NCI-H1930 (cell line): ENCODE measurements around the gene PLA1A.
A peak's percentile ranks its signal among the peaks of the same experiment; 100 is the strongest.
"Not testable (repeated sequence)": the region's sequence is repeated elsewhere in the genome, so short reads cannot be mapped to it uniquely, and the experiment has no call there.

Source experiments
- DNase-seq, 2 experiments: peaks; one replicate each; lab custom pipeline; 2025; lab: John Stamatoyannopoulos, UW

Gene PLA1A

GRCh38 chr3:119579366-119580066, 18.2 kb upstream of the PLA1A start, which contains the start of gene ADPRH:
ADPRH (plus strand) TSS chr3:119579492; CDS start chr3:119582170, 2,678 bp downstream.
- DNase-seq: peak in 1 of 2 experiments; percentile 18

- DNase-seq: peak in 1 of 2 experiments; percentile 3
Measured at GRCh38 chr3:119580067-119580760, 17.5 kb upstream of the PLA1A start.

GRCh38 chr3:119582178-119582577, 15.5 kb upstream of the PLA1A start:
- DNase-seq: no peak

- DNase-seq: no peak
Measured at GRCh38 chr3:119585208-119585607, 12.5 kb upstream of the PLA1A start.

GRCh38 chr3:119585856-119586570, 11.7 kb upstream of the PLA1A start:
- DNase-seq: no peak

GRCh38 chr3:119586733-119587172, 10.9 kb upstream of the PLA1A start:
- no peak for DNase-seq

GRCh38 chr3:119588112-119588511, 9.6 kb upstream of the PLA1A start:
- no peak for DNase-seq

GRCh38 chr3:119589102-119589773, 8.4 kb upstream of the PLA1A start:
- DNase-seq: no peak

- DNase-seq: no peak
Measured at GRCh38 chr3:119590706-119591105, 7.0 kb upstream of the PLA1A start.

- no peak for DNase-seq
Measured at GRCh38 chr3:119592861-119593260, 4.8 kb upstream of the PLA1A start.

- no peak for DNase-seq
Measured at GRCh38 chr3:119594066-119594465, 3.6 kb upstream of the PLA1A start.

- not testable (repeated sequence) for DNase-seq
Measured at GRCh38 chr3:119594929-119595328, 2.8 kb upstream of the PLA1A start.

- DNase-seq: no peak
Measured at GRCh38 chr3:119595639-119596334, 1.9 kb upstream of the PLA1A start.

GRCh38 chr3:119596398-119596797, 1.3 kb upstream of the PLA1A start:
- DNase-seq: no peak

- DNase-seq: no peak
Measured at GRCh38 chr3:119598410-119599098, 869 bp downstream of the PLA1A start.

GRCh38 chr3:119599558-119600174, 2.0 kb downstream of the PLA1A start:
- DNase-seq: no peak

- peak in 1 of 2 experiments; percentile 2 for DNase-seq
Measured at GRCh38 chr3:119600732-119601131, 3.0 kb downstream of the PLA1A start.

GRCh38 chr3:119601154-119601553, 3.5 kb downstream of the PLA1A start:
- no peak for DNase-seq

GRCh38 chr3:119602676-119603075, 5.0 kb downstream of the PLA1A start:
- no peak for DNase-seq

GRCh38 chr3:119604878-119605277, 7.2 kb downstream of the PLA1A start:
- DNase-seq: no peak
